GM18505 (cell line): ENCODE data around the gene UBXN6.

ENCODE experiments used
- ATAC-seq: cut with Tn5 transposase; IDR thresholded peaks from one replicate; pipeline ENCODE4 v1.9.1; 2021; ENCODE audit not compliant: unreplicated experiment
- POLR2A ChIP-seq: IDR thresholded peaks from 4 replicates; pipeline ENCODE4 v1.6.1; 2011; ENCODE audit warnings: borderline replicate concordance; ENCODE audit not compliant: insufficient read depth, insufficient read length; ENCODE audit errors: extremely low read depth

UBXN6 gene

DNA sequence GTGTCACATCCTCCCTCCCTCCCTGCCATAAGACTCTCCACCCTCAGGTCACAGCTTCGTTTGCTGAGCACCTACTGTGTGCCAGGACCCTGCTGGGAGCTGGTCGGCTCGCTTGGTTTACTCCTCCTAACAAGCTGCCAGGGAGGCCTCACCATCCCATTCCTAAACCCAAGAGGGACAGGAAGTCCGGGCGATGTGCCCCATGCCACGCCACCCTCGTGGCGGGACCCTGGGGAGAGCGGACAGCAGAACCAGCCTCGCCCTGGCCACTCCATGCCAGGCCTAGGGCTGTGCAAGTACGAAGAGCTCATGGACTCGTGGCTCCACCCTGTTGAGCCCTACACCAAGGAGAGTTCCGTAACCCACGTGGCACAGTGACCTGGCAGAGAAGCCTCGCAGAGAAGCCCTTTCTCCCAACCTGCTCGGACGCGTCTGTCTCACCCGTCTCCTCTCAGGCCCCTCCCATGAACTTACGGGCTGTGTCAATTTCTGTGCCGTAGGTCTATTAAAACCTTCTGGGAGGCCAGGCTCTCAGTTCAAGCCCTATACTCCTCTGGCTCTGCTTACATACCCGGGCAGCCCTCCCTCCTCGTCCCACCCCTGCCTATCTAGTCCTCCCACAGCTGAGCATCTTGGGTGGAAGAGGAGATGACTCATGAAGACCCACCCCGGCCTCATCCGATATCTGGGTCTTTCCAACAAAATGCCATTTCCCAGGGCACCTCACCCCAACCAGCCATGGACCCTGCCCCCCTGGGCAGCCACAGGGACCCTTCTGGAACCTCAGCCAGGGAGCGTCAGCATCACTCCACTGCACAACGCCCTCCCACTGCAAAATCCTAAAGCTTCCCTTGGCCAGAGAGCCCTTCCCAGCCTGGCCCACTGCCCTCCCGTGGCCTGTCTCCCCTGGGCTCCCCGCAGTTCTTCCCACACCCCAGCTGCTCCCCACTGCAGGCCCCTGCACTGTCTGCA lies 2.6 kb downstream of the UBXN6 start:
- TF ChIP-seq POLR2A, result no peak
- no peak for ATAC-seq

DNA sequence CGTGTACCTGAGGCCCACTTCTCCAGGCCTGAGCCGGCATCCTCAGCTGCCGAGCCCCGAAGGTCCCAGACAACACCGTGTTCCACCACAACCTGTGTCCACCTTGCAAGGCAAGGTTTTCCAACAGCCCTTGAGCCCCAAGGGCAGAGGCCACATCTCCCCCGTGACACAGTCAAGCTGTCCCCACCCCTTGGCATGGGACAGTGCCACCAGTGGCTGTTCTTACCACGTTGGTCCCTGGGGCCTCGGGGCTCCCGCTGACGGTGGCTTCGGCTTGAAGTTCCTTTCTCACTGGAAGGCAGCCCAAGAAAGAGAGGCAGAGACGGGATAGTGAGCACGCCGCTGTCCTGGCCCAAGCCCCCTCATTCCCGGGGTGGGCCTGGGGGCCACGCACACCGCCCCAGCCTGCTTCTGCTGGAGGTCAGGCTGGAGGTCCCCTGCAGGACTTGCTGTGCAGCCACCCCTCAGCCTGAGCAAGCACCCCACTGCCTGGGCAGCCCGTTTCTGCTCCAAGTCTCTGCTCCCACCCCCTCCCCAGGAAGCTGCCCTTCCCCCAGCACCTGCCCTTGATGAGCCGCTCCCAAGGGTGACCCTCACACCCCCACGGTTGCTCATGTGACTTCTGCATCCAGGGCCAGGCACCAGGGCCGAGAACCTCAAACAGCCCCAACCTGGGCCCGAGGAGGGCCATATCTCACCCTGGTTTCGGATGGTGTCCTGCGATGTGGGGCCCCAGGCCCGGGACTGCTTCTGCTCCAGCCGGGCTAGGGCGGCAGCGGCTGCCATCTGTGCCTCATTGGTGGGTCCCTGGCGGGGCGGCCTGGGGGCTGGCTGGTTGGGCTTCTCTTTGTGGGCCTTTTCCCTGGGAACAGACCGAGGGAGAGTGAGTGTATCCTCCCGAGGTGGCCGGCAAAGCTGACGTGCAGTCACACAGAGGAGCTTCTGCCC lies 4.1 kb downstream of the UBXN6 start:
- no peak for TF ChIP-seq POLR2A
- ATAC-seq, result no peak

DNA sequence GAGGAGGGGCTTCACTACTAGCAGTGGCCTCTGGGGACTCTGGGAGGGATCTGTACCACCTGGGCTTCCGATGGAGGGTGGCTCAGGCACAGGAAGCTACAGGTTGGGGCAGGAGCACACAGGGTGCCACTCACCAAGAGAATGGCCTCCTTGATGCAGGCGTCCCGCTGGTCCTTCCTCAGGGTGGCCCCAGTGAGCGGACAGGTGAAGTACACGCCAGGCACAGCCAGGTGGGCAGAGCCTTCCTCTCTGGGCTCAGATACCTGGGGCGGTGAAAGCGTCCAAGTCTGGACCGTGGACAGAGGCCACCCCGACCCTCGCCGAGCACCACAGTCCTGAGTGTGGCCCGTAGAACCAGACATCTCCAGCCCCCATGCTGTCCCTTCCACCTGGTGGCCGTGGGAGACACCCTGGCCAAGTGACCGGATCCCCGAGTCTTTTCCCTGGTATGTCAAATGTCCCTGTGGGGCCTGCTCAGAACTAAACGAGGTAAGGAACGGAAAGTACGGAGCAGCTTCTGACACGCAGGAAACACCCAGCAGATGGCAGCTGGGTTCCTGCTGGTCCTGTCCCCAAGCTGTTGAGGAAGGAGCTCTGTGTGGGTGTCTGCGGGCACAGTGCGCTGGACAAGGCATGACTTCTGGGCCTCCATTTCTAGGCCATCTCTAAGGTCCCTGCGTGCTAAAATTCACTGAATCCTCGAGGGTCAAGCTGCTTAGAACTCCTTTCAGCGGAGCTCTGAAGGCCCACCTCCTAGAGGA lies 5.2 kb downstream of the UBXN6 start:
- ATAC-seq, result no peak
- TF ChIP-seq POLR2A, result no peak

DNA sequence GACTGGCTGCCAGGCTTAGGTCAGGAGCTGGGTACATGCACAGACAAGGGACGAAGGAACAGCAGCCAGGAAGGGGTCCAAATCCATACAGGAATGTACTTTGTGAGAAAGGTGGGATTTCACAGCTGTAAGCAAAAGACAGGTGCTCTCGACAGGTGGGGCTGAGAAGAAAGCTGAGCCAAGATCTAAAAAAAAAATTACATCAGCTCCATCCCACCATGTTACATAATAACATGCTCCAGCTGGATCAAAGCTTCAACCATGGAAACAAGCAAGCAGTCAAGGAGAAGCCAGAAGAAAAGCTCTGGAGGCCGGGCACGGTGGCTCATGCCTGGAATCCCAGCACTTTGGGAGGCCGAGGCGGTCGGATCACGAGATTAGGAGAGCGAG lies 8.0 kb downstream of the UBXN6 start:
- no peak for TF ChIP-seq POLR2A

DNA sequence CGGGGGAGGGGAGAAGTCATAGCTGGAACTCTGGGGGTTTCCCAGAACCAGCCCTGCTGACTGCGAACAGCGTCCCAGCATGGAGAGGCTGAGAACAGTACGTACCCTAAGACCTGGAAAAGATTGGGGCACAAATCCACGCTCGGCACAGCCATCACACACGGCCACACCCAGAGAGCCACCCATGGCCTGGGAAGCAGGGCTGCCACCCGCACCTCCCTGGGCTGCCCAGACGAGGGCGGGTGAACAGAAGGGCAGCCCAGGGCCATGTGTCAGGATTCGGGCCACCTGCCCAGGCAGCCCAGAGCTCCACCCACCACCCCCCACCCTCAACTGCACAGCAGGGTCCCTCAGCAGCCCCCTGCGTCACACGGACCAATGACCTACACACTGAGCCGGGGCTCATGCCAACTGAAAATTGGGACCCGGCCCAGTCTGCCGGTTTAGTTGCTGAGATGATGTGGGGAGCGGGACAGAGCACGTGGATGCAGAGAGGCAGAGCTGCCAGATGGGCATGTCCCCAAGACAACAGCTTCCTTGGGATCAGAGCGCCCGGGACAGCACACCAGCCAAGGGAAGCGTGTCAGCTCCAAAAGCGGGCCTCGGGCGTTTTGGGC lies 8.5 kb downstream of the UBXN6 start:
- no peak for ATAC-seq
- TF ChIP-seq POLR2A, result no peak

More for the DNA sequence above, 8.0 kb downstream of the UBXN6 start:
- no peak for ATAC-seq

DNA sequence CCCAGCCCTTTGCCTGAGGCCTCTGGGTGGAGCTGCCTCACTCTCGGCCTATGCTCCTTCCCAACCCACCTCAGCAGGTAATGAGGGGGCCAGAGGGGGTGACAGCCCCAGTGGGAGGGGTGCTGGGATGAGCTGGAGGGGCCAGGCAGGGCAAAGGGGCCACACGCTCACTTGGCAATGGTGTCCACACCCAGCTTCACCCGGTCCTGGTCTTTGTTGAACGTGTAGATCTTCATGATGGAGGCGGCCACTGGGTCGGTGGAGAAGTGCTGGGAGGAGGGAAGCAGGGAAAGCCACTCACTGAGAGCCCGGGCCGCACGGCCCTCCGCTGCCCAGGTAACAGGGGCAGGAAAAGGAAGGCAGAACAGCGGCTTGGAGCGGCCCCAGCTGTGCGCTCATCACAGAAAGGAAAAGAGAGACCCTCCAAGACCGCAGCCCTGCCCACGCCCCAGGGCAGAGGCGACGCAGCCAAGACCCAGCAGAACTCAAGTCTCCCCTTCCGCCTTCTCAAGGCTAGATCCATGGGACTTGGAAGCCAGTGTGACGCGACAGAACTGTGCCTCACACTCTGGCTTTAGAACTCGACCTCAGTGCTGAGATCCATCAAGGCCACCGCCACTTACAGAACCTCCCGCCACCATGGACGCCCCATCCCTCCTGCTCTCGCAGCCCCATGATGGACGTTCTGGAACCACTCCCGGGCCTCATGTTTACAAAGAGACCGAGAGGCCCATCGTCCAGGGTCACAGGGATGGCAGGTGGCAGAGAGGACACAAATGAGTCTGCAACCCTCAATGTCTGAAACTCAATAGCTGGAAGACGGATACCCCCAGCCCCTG lies 9.2 kb downstream of the UBXN6 start:
- ATAC-seq, result no peak
- TF ChIP-seq POLR2A, result peak; percentile 17

DNA sequence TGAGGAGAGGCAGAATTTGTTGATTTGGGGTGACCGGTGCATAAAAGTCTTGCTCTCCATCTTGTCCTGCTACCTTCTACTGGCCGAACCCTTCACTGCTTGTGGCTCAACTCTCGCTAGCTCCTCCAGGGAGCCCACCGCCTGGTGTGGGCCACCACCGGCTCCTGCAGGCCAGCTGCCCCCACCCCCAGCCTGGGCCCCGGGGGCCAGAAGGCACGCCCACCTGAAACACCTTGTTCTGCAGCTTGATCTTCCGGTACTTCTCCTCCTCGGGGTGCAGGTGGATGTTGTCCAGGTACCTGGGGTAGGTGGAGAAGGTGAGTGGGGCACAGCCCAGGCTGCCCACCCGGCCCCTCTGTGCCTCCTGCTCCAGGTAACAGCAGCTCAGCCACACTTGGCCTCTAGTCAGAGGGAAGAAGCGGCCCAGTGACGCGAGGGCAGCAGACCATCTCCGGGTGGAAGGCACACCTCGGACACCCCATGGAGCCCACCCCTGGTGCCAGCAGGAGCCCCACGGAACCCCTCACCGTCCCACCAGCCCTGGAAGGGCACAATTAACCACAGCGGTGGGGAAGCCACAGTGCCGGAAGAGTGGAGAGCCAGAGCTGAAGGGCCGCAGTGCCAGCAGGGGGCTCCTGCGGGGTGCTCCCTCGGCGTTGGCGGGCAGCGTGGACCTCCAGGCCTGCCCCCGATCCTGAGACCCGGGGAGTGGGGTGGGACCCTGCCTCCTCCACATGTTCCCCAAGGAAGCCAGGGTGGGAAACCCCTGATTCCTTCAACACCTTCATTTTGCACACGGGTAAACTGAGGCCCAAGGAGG lies 10.1 kb downstream of the UBXN6 start:
- no peak for ATAC-seq
- no peak for TF ChIP-seq POLR2A

DNA sequence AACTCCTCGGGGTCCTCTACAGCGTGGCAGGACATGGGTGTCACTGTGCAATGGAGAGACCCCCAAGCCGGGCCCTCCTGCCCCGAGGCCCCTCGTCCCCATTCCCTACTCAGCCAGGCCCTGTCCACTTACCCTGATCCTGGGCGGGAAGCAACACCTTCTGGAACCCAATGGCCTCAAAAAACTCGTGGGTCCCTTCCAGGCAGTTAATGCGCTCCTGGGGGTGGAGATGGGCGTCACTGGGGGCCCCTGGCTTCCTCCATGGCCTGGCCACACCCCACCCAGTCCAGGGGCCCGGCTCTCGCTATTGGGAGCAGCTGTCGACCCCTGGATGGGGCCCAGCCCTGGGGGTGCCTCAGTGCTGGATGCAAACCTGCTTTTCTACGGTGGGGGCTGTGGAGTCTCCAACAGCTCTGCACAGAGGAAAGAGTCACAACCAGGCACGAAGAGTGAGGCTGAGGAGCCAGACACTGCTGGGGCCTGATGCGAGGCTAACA lies 10.8 kb downstream of the UBXN6 start:
- TF ChIP-seq POLR2A, result no peak
- no peak for ATAC-seq

DNA sequence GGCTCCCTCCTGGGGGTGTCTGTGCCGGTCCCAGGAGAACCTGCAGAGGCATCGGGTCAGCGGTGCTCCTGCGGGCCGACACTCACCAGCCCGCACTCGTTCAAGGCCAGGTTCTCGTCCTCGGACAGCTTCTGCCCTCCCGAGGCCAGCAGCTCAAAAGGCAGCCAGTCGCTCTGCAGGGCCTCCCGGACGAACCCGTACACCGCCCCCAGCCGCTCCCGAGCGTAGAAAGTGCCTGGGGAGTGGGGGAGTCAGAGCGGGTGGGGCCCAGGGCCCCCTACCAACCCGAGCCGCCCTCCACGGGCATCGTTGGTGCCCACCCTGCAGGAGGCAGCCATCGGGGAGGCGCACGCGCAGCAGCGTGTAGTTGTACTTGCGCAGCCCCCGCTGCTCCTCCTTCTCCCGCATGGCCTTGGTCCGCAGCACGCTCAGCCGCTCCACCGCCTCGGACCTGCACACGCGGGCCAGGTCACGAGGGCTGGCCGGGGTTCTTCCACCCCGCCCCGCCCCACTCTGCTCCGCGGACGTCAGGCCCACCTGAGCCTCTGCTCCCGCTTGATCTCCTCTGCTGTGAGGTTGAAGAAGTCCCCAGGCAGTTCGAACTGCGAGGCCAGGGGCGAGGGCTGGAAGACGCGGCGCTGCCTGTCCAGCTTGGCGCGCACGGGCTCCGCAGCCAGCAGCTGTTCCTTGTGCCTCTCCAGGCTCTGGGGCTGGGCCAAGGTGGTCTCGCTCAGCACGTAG lies 11.5 kb downstream of the UBXN6 start:
- TF ChIP-seq POLR2A, result no peak
- no peak for ATAC-seq
